Measurements from ENCODE around the gene RGL1.

Gene RGL1

DNA sequence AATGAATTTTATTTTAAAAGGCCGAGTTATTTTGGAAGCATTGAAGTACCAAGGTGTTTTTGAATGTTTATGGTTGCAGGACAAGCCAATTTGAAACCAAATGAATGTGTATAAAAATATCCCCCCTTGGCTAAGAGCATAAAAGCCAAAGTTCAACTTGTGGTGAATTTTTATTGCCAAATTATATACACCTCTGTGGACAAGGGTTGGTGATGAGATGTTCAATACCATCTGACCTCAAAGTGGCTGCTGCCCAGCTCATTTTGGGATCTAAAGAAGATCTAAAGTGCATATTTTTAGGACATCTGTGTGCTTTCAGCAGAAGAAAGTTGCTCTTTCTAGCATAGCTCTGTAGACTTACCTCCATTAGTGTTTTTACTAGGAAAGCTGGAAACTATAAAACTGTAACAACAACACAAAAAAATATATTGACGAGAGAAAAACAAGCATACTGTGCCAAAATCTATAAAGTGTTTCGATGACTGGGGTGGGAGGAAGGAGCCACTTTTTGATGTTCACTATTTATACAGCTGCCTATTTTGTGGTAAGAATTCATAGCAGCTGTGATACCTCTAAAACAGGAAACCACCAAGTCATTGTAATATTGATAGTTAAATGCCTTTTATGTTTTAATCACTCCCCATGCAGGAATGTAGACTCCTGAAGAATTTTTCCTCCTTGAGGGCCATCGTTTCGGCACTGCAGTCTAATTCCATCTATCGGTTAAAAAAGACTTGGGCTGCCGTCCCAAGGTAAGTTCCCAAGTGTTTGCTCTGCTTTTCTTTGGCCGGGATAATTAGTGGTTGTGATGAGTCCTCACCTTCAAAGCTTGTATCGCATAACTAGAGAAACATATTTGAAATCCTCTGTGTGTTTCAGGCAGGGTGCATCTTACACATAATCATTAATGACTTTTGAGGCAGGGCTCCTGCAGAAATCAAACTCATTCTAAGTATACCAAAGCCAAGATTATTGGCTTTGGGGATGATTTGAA is 83.2 kb downstream of the RGL1 start:
- no peak for DNase-seq (ENCODE audit: low read depth, low spot score)

DNA sequence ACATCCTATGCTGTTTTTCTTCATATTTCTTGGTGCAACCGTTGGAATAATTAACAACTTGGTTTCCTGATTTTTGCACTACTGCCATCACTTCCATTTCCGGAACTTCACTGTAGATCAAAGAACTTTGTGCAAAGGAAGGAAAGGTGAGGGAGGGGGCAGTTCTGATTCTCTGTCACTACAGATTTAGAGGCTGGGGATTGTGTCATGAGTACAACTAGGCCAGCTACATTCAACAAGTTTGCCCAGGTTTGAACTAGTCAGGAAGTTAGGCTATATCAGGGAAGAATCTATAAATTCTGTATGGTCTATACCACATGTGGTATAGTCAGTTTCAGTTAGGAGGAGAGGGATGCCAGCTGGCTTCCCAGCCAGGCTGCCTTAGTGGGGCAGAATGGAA is 84.2 kb downstream of the RGL1 start:
- DNase-seq (ENCODE audit: low read depth, low spot score) = no peak

DNA sequence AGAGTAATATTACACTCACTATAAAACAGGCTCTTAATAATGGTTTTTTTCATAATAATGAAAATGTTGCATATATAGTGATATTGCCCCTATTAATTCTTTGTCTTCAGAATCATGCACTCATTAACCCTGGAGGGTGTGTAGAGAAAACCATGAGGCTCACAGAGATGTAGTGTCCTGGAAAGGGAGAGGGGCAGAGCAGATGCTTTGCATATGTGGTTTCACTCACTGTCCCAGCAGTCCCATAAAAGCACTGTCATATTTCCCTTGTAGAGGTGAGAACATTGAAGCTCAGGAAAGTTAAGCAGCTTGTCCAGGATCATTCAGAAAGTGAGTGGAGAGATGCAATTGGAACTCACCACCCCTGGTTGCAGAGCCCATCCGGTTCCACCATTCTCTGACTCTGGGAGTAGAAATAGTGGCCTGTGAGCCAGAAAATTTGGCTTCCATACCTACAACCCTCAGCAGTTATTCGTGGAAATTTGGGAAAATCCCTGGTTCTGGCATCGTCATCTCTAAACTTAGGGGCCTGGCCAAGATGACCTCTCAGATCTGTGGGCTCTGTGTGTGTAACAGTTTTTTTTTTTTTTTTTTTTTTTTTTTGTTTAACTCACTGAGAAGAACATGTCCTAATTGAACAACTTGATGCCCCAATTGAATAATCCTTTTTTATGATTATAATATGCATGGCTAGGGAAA is 86.4 kb downstream of the RGL1 start:
- DNase-seq (ENCODE audit: low read depth, low spot score) = no peak

GRCh38 chr1:183892351-183892793 is 87.5 kb downstream of the RGL1 start:
- no peak for DNase-seq (ENCODE audit: low read depth, low spot score)

DNA sequence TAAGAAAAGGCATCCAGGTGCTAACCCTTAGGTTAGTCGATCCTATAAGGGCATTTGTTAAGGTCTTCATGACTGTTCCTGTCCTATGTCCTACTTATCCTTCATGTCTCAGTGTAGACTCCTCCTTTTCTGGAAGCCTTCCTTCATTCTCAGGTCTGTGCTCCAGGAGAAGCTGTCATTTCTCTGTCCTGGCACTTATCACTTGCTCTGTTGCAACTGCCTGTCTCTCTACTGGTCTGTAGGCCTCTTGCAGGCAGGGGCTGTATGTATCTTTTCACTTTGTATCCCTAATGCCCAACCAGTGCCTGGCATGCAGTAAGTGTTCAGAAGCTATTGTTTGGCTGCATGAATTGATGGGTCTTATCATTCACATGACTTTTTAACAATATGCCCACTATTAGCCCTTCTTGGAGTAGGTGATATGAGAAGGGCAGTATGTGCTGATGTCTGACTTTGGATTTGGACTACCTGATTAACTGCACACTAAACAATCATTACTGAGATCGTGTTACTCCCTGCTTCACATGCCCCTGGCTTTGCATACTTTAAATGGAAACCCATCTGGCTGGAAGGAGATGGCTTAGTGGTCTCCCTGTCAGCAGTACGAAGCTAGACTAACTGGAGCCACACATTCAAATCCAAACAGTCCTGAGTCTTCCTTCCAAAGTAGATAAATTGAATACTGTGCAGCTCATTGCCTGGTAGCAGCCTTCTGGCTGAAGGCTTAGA is 88.8 kb downstream of the RGL1 start:
- no peak for DNase-seq (ENCODE audit: low read depth, low spot score)

GRCh38 chr1:183894290-183894565 is 89.3 kb downstream of the RGL1 start:
- DNase-seq (ENCODE audit: low read depth, low spot score) = no peak

GRCh38 chr1:183896466-183897048 is 91.6 kb downstream of the RGL1 start:
- no peak for DNase-seq (ENCODE audit: low read depth, low spot score)

DNA sequence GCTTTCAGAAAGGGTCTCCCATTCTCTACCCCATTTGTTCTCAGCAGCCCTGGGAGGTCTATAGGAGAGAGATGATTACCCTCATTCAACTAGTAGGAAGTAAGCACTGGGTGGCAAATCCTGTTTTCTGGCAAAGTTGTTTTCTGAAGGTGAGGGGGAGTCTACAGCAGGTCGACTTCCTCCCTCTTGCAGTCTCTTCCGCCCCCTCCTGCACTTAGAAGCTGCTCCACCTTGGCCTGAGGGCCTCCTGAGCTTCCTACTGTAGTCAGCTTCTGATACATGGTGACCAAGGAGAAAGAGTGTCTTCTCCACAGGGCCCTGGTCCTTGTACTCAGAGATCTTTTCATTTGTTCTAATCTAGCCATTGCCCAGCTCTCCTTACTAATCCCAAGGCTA is 93.1 kb downstream of the RGL1 start:
- no peak for DNase-seq (ENCODE audit: low read depth, low spot score)

- no peak for DNase-seq (ENCODE audit: low read depth, low spot score)
Measured at GRCh38 chr1:183898610-183899009, 93.7 kb downstream of the RGL1 start.

- DNase-seq (ENCODE audit: low read depth, low spot score) = no peak
Measured at GRCh38 chr1:183901748-183902330, 96.9 kb downstream of the RGL1 start.

DNA sequence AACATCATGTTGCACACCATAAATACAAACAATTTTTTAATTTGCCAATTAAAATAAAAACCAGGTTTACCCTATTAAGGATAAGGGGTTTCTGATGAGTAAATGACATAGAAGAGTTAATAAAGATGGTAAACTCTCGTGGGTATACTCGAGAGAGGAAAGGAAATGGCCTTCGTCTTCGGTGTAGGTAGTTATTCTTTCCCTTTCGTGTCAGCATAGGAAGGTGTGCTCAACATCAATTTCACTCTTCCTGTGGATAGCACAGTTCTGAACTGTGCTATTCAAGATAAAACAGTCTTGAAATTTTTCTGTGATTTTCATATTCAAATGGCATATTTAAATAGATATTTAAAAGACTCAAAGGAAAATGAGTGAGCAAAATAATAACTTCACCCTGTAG is 98.2 kb downstream of the RGL1 start:
- DNase-seq (ENCODE audit: low read depth, low spot score) = no peak

DNA sequence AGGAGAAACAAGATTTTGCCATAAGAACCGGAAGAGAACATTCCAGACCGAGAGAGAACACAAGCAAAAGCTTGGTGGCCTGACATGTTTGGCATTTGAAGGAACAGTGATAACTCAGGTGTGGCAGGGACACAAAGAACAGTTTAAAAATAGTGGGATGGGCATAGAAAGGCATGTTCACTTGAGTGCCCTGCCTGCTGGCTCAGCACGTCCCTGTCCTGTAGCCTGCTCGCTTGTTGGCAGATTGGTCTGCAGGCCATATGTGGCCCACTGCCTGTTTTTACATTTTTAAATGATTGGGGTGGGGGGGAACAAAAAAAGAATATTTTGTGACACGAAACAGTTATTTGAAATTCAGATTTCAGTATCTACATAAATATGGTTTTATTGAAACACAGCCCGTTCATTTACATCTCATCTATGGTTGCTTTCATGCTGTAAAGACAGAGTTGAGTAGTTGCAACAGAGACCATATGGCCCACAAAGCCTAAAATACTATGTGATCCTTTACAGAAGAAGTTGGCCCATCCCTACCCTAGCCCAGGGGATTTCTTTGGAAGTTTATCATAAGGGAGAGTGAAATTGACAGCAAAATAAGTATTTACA is 100.7 kb downstream of the RGL1 start:
- no peak for DNase-seq (ENCODE audit: low read depth, low spot score)

DNA sequence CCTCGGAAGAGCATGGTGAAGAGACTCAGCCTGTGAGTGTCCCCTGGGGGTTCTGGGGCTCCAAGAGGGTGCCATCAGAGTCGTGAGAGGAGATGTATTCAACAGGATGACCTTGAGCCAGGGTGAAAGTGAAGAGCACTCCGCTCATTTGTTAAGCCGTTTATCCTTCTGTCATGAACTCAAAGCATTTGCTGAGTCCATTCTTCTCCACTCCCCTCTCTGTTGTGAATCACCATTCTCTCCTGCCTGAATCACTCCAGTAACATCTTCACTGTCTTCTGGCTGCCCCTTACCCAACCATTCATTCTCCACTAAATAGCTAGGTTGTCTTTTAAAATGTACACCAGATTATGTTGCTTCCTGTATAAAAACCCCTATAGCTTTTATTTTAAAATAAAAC is 102.2 kb downstream of the RGL1 start:
- DNase-seq (ENCODE audit: low read depth, low spot score) = no peak

- DNase-seq (ENCODE audit: low read depth, low spot score) = no peak
Measured at GRCh38 chr1:183908079-183908478, 103.2 kb downstream of the RGL1 start.

DNA sequence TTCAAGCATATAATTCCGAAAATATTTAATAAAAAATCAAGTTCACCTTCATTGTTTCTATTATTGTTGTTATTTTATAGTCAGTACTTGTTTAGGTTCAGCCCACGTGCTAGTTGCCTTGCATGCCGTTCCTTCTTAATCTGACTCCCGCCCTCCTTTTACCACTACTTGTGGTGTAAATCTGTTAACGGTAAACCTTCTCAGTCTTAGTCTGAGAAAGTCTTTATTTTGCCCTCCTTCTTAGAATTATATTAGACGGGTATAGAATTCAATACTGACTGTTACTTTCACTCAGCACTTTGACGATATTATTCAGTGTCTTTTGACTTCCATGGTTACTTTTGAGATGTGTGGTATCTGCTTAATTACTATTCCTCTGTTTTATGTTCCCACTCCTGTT is 104.8 kb downstream of the RGL1 start:
- no peak for DNase-seq (ENCODE audit: low read depth, low spot score)

DNA sequence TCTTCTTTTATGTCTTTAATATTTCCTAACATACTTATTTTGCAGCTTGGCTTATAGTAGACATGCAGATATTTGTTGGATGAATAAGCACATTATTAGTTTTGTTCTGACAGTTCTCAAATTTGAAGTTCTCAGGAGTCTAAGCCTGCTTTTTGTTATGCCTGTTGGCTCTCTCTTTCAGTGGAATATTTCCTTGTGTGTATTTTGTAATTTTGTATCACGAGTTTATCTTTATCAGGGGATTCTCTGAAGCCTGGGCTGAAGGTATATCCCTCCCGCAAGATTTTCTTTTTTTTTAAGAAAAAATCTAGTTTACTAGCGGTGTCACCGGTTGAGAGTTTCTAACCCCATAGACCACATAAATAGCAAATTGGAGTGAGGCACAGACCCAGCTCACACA is 105.9 kb downstream of the RGL1 start:
- no peak for DNase-seq (ENCODE audit: low read depth, low spot score)

DNA sequence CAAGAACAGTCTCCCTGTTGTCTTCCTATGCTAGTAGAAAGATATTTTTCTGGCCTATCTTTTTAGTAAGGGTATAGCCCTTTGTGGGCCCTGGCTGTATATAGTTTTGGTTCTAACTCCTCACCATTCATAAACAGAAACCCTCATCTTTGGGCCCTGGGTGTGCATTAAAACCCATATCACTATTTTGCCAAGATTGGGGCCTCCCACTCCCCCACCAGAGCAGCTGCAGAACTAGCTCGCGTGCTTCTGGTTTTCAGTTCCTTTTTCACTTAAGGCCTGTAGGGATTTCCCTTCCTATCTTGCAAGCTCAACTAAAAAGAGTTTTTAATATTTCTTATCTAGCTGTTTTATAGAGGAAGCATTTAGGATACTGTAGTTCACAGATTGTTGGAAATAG is 106.4 kb downstream of the RGL1 start:
- DNase-seq (ENCODE audit: low read depth, low spot score) = no peak

- no peak for DNase-seq (ENCODE audit: low read depth, low spot score)
Measured at GRCh38 chr1:183912265-183912886, 107.5 kb downstream of the RGL1 start.

DNA sequence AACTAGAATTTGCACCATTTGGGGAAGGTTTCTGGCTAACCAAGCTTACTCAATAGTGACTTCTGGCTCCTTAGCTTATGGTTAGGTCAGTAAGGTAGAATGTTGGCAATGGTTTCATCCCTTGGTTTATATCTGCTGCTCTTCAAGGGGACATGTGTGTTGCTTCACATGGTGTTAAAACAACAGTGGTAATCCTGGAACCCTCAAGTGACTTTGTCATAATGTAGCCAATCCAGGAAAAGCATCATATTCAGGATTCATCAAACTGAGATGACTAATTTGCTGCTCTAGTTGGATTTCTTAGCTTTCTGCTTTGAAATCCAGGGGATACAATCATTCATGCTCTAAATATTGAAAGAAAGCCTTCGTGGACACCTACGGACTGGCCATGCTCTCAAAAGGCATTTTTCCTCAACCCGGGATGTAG is 108.7 kb downstream of the RGL1 start:
- DNase-seq (ENCODE audit: low read depth, low spot score) = no peak

- DNase-seq (ENCODE audit: low read depth, low spot score) = no peak
Measured at GRCh38 chr1:183914276-183914675, 109.4 kb downstream of the RGL1 start.

GRCh38 chr1:183914891-183915290 is 110.0 kb downstream of the RGL1 start:
- DNase-seq (ENCODE audit: low read depth, low spot score) = no peak
